VCaP (cell line): ENCODE data around the gene GPR153.

Source experiments
- H3K27ac ChIP-seq: fragments of 450-650 bp; 2 replicates; pipeline ENCODE4 v1.5.1; 2017
- TF ChIP-seq, protein P1 (sequence below): fragments of 450-650 bp; conservative IDR thresholded peaks from 2 replicates; pipeline ENCODE4 v1.5.1; 2017; ENCODE audit warnings: mild to moderate bottlenecking, moderate library complexity

Gene GPR153

DNA sequence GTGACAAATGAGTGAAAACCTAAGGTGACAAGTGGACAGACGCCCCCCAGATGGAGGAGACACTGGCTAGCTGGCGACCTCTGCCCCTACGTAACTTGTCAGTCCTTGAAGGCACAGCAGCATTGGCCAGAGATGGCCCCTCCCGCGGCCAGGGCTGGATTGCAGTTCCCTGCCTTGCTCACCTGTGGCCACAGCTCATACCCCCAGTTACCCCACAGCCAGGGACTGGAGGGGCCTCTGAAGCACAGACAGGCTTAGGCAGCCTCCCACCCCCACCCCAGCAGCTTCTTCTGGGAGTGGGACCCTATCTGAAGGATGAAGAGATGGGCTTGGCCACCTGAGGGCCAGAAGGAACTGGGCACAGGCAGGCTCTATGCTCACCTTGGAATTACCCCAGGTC is 13.2 kb downstream of the GPR153 start:
- TF ChIP-seq, protein P1, sequence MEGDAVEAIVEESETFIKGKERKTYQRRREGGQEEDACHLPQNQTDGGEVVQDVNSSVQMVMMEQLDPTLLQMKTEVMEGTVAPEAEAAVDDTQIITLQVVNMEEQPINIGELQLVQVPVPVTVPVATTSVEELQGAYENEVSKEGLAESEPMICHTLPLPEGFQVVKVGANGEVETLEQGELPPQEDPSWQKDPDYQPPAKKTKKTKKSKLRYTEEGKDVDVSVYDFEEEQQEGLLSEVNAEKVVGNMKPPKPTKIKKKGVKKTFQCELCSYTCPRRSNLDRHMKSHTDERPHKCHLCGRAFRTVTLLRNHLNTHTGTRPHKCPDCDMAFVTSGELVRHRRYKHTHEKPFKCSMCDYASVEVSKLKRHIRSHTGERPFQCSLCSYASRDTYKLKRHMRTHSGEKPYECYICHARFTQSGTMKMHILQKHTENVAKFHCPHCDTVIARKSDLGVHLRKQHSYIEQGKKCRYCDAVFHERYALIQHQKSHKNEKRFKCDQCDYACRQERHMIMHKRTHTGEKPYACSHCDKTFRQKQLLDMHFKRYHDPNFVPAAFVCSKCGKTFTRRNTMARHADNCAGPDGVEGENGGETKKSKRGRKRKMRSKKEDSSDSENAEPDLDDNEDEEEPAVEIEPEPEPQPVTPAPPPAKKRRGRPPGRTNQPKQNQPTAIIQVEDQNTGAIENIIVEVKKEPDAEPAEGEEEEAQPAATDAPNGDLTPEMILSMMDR, result no peak
- no peak overlapping the region; the same call in 1 of the 2 replicates for H3K27ac ChIP-seq

DNA sequence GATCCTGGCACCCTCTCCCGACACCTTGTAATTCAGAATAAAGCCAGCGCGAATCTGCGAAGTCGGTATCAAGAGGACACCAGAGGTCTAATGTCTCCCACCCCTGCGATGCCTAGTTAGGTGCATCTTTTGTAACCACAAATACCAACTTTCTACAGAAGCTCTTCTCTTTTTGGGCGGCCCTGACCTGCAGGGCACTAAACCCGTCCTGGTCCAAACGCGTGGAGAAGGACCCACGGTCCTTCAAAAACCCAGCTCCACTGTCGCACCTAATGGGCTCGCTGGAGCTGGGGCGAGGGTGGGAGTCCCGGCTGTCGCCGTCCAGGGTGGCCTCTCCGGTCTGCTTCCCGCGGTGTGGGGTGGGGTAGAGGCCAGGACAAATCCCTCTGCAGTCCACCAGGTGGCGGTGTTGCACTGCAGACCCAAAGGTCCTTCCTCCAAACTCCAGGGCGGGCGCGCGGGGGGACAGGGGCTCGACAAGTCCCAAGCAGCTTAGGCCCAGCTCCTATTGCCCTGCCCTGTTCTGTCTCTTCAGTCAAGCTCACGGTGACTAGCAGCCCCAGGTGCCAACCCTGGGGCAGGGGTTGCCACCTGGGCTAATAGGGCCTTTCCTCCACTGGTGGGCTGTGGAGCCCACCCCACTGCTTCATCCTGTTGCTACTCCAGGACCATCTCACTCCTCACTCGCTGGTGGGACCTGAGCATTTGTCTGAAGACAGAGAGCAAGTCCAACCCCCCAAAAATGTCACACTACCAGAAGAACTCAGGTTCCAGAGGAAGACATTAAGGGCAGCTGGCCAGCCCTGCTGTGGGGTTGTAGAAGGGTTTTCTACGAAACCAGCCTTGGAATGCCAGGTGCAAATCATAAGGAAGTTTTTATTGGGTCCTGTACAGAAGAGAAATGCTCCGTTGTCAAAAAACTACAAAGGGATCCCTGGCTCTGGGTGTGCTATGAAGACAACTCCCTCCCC is 14.1 kb downstream of the GPR153 start:
- peak overlapping the region; percentile 71 for H3K27ac ChIP-seq
- TF ChIP-seq, protein P1, result peak; percentile 96

DNA sequence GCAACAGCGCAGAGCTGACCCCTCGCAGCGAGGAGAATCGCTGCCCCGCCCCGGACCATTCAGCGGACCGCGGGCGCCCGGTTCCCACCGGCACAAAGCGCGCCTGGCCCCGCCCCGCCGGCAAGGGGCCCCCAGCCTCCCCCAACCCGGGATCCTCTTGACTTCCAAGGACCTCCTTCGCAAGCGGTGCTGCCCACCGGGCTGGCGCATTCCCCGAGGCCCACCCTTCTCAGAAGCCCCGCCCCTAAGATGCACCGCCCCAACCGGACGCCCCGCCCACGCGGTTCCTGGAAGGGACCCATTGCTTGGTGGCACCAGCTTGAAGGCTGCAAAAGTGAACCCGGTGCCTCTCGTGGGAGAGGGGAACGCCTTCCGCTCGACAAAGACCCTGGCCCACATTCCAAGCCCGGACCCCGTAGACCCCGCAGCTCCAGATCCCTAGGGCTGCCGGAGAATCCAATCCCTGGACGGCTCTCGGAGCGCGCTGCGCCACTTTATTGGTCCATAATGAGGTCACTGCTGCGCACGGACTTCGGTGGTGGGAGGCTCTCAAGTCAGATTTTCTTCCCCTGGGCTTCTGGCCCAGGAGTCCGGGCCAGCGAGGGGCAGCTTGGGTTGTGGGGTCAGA is 14.9 kb downstream of the GPR153 start:
- H3K27ac ChIP-seq, result peak overlapping the region; percentile 71
- TF ChIP-seq, protein P1, result no peak

DNA sequence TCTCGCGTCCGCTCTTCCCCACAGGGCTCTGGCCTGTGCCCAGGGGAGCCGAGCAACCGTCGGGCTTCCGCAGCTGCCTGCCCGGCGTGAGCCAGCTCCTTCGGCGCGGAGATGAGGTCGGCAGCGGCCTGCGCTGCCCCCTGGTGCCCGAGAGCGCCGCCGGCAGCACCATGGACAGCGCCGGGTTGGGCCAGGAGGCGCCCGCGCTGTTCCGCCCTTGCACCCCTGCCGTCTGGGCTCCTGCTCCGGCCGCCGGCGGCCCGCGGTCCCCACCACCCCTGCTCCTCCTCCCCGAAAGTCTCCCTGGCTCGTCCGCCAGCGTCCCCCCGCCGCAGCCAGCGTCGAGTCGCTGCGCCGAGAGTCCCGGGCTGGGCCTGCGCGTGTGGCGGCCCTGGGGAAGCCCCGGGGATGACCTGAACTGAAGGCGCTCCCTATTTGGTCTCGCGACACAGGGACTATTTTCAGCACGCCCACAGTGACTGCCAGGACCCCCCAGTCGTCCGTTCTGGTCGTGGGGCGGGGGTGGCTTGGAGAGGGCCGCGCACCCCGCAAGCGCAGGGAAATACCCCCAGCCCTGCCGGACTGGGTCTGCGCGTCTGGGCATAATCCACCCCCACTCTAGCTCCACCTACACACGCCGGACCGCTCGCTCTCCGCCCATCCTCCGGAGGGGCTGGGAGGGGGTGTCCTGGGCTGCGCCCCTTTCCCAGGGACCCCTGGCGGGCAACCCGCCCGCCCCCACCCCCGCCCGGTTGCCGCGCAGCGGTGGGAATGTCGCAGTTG is 15.6 kb downstream of the GPR153 start:
- TF ChIP-seq, protein P1, result peak; percentile 91
- H3K27ac ChIP-seq, result peak overlapping the region; percentile 71

DNA sequence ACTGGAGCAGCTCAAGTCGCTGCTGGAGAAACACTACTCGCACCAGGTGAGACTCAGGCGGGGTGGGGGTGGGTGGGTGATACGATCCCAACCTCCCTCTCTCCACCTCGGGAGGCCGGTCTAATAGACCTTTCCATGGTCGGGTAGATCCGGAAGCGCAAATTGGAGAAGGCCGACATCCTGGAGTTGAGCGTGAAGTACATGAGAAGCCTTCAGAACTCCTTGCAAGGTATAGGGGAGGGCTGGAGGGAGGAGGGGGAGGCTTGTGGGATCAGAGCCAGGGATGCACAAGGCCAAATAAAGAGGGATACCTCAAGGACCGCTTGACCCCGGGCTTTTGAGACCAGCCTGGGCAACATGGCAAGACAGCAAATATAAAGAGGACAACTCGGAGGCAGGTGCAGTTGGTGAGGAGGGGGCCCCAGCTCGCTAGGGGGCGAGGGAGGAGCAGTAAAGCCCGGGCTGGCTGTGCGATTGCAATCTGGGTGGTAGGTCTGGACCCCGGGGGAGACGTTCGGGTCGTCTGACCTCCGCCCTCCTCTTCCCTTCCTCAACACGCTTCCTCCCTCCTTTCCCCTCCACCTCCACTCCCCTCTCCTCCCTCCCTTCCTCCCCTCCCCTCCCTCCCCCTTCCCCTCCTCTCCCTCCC is 16.4 kb downstream of the GPR153 start:
- no peak overlapping the region for H3K27ac ChIP-seq
- TF ChIP-seq, protein P1, result no peak

DNA sequence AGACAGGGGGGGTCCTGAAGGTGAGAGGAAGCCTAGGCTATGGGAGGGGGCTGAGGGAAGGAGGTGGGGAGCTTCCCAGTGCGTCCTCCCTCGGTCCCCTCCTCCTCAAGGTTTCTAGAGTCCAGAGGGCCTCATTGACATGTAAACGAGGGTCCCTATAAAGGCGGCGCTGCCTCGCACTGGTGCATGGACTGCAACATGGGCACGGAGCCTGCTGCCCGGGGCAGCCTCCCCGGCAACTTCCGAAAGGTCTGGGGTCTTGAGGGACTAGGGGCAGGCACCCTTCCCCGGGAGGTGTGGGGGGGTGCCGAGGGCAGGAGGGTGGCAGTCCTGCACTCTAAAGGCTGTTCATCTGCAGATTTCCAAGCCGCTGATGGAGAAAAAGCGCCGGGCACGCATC is 16.9 kb downstream of the GPR153 start, which contains the start of gene HES3:
TSS of gene HES3 (plus strand) at position 187 of the 400 bp plus-strand sequence. CDS start at position 374, 187 bp downstream.
- TF ChIP-seq, protein P1, result no peak
- H3K27ac ChIP-seq, result peak within 1 kb of the TSS; percentile 71
